ENCODE measurements around the gene DIDO1.
"Not testable (repeated sequence)": the region's sequence is repeated elsewhere in the genome, so short reads cannot be mapped to it uniquely, and the experiment has no call there.

Gene DIDO1

GRCh38 chr20:62850333-62850974 lies 75.9 kb downstream of the DIDO1 start:
- no peak for DNase-seq (ENCODE audit: extremely low spot score)
- TF ChIP-seq CTCF (IDR thresholded peaks at IDR 0.05; ENCODE audit: control extremely low read depth, extremely low read depth, low read depth, missing control alignments) = no peak
- CTCF ChIA-PET = interaction anchor here (1.5 kb wide), 1 partner anchor 8 kb away, joined by 4 read pairs; no protein-coding TSS in a partner anchor
- POLR2A ChIA-PET = no interaction called here

GRCh38 chr20:62849431-62849830 lies 76.9 kb downstream of the DIDO1 start:
- ChIA-PET CTCF (interaction anchor here (0.9 to 1.3 kb wide), 5 partner anchors 9 to 350 kb away, joined by 3 to 5 read pairs (median 4); no protein-coding TSS in a partner anchor), POLR2A (no interaction called here)
- no peak for TF ChIP-seq CTCF (IDR thresholded peaks at IDR 0.05; ENCODE audit: control extremely low read depth, extremely low read depth, low read depth, missing control alignments)
- DNase-seq (ENCODE audit: extremely low spot score) = no peak

- not testable (repeated sequence) for DNase-seq (ENCODE audit: extremely low spot score)
- POLR2A ChIA-PET = interaction anchor here (0.8 kb wide), 1 partner anchor 8 kb away, joined by 3 read pairs; no protein-coding TSS in a partner anchor
- CTCF ChIA-PET = interaction anchor here (1.0 to 1.3 kb wide), 4 partner anchors 11 to 349 kb away, joined by 3 to 5 read pairs (median 4); no protein-coding TSS in a partner anchor
Observed at GRCh38 chr20:62848917-62849316, 77.4 kb downstream of the DIDO1 start.

GRCh38 chr20:62846166-62846890 lies 80.0 kb downstream of the DIDO1 start:
- ChIA-PET CTCF (interaction anchor here (0.6 to 2.2 kb wide), 7 partner anchors 10 to 409 kb away, joined by 3 to 6 read pairs (median 5); partner anchors contain the start of gene TCFL5), POLR2A (no interaction called here)
- no peak for TF ChIP-seq CTCF (IDR thresholded peaks at IDR 0.05; ENCODE audit: control extremely low read depth, extremely low read depth, low read depth, missing control alignments)
- DNase-seq (ENCODE audit: extremely low spot score) = no peak

GRCh38 chr20:62845416-62846160 lies 80.7 kb downstream of the DIDO1 start:
- POLR2A ChIA-PET = no interaction called here
- CTCF ChIA-PET = interaction anchor here (1.2 to 2.2 kb wide), 5 partner anchors 9 to 23 kb away, joined by 3 to 6 read pairs (median 5); no protein-coding TSS in a partner anchor
- no peak for DNase-seq (ENCODE audit: extremely low spot score)
- no peak for TF ChIP-seq CTCF (IDR thresholded peaks at IDR 0.05; ENCODE audit: control extremely low read depth, extremely low read depth, low read depth, missing control alignments)

- ChIA-PET POLR2A (interaction anchor here (0.7 kb wide), 1 partner anchor 790 kb away, joined by 3 read pairs; no protein-coding TSS in a partner anchor), CTCF (interaction anchor here (1.2 kb wide), 1 partner anchor 10 kb away, joined by 5 read pairs; no protein-coding TSS in a partner anchor)
- TF ChIP-seq CTCF (IDR thresholded peaks at IDR 0.05; ENCODE audit: control extremely low read depth, extremely low read depth, low read depth, missing control alignments) = no peak
- no peak for DNase-seq (ENCODE audit: extremely low spot score)
Observed at GRCh38 chr20:62844182-62844581, 82.1 kb downstream of the DIDO1 start.
